SU-DHL-6 (cell line): ENCODE results near the gene PID1.

Experiments
- EZH2phosphoT487 ChIP-seq: fragments of 200-600 bp; sonication (generic), shearing (Covaris generic); conservative IDR thresholded peaks from 2 replicates; pipeline ENCODE4 v1.6.1; 2018; ENCODE audit warnings: mild to moderate bottlenecking, antibody characterized with exemption, low read length, moderate library complexity, mixed read lengths
- TF ChIP-seq, protein P1 (sequence below): fragments of 200-600 bp; sonication (generic); IDR thresholded peaks from one replicate; pipeline ENCODE4 v1.5.1; 2017; ENCODE audit warnings: antibody characterized with exemption, mild to moderate bottlenecking, low read length, moderate library complexity; ENCODE audit not compliant: insufficient read depth, poor library complexity, severe bottlenecking

DNA sequence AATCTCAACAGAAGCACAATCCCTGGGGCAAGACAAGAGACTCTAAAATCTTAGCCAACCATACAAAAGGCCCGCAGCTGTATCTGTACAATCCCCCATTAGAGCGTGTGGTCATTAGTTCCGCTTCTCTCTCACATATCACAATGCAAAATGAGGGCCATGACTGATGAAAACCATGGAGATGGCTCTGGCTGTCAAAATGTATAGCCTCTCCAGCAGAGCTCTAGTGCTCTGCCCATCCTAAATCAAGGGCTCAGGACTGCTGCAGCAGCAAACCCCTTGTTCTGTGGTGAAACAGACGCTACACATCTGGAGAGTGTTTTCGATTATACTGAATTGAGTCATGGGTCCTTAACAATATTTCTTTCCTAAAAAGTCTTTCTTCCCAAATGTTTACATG is 221.0 kb downstream of the PID1 start:
- TF ChIP-seq, protein P1, sequence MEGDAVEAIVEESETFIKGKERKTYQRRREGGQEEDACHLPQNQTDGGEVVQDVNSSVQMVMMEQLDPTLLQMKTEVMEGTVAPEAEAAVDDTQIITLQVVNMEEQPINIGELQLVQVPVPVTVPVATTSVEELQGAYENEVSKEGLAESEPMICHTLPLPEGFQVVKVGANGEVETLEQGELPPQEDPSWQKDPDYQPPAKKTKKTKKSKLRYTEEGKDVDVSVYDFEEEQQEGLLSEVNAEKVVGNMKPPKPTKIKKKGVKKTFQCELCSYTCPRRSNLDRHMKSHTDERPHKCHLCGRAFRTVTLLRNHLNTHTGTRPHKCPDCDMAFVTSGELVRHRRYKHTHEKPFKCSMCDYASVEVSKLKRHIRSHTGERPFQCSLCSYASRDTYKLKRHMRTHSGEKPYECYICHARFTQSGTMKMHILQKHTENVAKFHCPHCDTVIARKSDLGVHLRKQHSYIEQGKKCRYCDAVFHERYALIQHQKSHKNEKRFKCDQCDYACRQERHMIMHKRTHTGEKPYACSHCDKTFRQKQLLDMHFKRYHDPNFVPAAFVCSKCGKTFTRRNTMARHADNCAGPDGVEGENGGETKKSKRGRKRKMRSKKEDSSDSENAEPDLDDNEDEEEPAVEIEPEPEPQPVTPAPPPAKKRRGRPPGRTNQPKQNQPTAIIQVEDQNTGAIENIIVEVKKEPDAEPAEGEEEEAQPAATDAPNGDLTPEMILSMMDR: no peak
- TF ChIP-seq EZH2phosphoT487: no peak
